OCI-LY7 (cell line): ENCODE measurements around the gene CAMK1.

Experiments
- EZH2phosphoT487 ChIP-seq: fragments of 200-600 bp; sonication (generic); IDR thresholded peaks from 2 replicates; pipeline ENCODE4 v1.6.1; 2018; ENCODE audit warnings: low read depth, borderline replicate concordance, mild to moderate bottlenecking, mixed run types, antibody characterized with exemption, low read length, moderate library complexity, mixed read lengths
- TF ChIP-seq, protein P1 (sequence below): fragments of 200-600 bp; sonication (generic); conservative IDR thresholded peaks from 2 replicates; pipeline ENCODE4 v1.5.1; 2014; ENCODE audit warnings: mild to moderate bottlenecking, antibody characterized with exemption, low read length, moderate library complexity, mixed read lengths

DNA sequence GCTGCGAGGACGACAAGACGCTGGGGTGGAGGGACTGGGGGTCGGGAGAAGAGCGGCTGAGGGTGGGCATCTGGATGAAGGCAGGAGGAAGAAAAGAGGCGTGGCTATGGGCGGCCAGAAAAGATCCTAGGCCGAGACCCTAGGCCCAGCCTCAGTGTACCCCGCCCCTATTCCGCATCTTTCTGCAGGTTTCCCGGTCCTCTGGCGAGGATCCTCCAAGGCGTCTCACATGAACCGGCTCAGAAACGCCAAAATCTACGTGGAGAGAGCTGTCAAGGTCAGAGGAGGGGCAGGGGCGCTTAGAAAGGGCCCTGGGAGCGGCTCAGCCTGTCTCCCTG, 40.7 kb upstream of the CAMK1 start:
- TF ChIP-seq, protein P1, sequence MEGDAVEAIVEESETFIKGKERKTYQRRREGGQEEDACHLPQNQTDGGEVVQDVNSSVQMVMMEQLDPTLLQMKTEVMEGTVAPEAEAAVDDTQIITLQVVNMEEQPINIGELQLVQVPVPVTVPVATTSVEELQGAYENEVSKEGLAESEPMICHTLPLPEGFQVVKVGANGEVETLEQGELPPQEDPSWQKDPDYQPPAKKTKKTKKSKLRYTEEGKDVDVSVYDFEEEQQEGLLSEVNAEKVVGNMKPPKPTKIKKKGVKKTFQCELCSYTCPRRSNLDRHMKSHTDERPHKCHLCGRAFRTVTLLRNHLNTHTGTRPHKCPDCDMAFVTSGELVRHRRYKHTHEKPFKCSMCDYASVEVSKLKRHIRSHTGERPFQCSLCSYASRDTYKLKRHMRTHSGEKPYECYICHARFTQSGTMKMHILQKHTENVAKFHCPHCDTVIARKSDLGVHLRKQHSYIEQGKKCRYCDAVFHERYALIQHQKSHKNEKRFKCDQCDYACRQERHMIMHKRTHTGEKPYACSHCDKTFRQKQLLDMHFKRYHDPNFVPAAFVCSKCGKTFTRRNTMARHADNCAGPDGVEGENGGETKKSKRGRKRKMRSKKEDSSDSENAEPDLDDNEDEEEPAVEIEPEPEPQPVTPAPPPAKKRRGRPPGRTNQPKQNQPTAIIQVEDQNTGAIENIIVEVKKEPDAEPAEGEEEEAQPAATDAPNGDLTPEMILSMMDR, result no peak
- no peak for TF ChIP-seq EZH2phosphoT487
